B cell (primary cell): Measurements from ENCODE around the gene IFNG. TPM values are rescaled to one million over a fixed set of nuclear protein-coding genes. Genes with fewer than 3 reads are reported as not detected.

Experiments
- ATAC-seq: fragments of 200-7000 bp; cut with Tn5 transposase; one replicate; pipeline ENCODE4 v1.10.0; 2021; ENCODE audit warnings: low read depth, mild to moderate bottlenecking, moderate number of reproducible peaks, moderate library complexity
- CTCF ChIA-PET: fragments of 350-600 bp; sonication (Branson Sonifier 250); formaldehyde crosslinking; loops from one replicate; lab custom pipeline; 2021; ENCODE audit warnings: antibody characterized with exemption, inconsistent platforms; lab: Charles Lee
- POLR2A ChIA-PET: fragments of 350-600 bp; sonication (Branson Sonifier 250); formaldehyde crosslinking; loops from one replicate; lab custom pipeline; 2021; ENCODE audit warnings: antibody characterized with exemption; lab: Charles Lee
- DNase-seq: peaks from one replicate; pipeline ENCODE4 v3.0.0; 2013
- H2AFZ ChIP-seq: 2 replicates; pipeline ENCODE4 v1.6.1; 2012; ENCODE audit warnings: mild to moderate bottlenecking, low read depth, low read length; ENCODE audit not compliant: insufficient read depth, poor library complexity, severe bottlenecking
- H3K27ac ChIP-seq, 2 donors: 1 replicate in 1 of 2; 2 replicates in 1 of 2; pipeline ENCODE4 v1.5.1; 2012 to 2013; ENCODE audit warnings: low read length in 2 of 2, mild to moderate bottlenecking in 2 of 2, moderate library complexity in 1 of 2
- H3K27me3 ChIP-seq, 4 experiments: fragments of 200-600 bp in 1 of 4; sonication (generic) in 1 of 4; replicated peaks in 1 of 4; 1 replicate in 2 of 4; 2 replicates in 2 of 4; pipeline versions ENCODE4 v1.6.1 to v1.7.0; 2013 to 2016; ENCODE audit warnings: low read length in 3 of 4, mild to moderate bottlenecking in 2 of 4, mixed read lengths in 1 of 4, moderate library complexity in 1 of 4; ENCODE audit not compliant: insufficient read depth in 4 of 4, control insufficient read depth in 3 of 4; ENCODE audit errors: control extremely low read depth in 1 of 4
- H3K36me3 ChIP-seq, 2 experiments: replicated peaks in 1 of 2; 1 replicate in 1 of 2; 2 replicates in 1 of 2; pipeline versions ENCODE4 v1.6.1 to v1.7.1; 2013; ENCODE audit warnings: low read length in 1 of 2; ENCODE audit not compliant: insufficient read depth in 2 of 2, control insufficient read depth in 1 of 2; ENCODE audit errors: control extremely low read depth in 1 of 2, extremely low read depth in 1 of 2
- H3K4me1 ChIP-seq, 2 donors: fragments of 200-600 bp in 1 of 2; sonication (generic) in 1 of 2; 1 replicate in 1 of 2; 2 replicates in 1 of 2; pipeline versions ENCODE4 v1.5.1 to v1.6.1; 2013 to 2017; ENCODE audit warnings: low read length in 2 of 2; ENCODE audit not compliant: control insufficient read depth in 2 of 2, insufficient read depth in 2 of 2
- H3K4me2 ChIP-seq: replicated peaks from 2 replicates; pipeline ENCODE3; 2012; ENCODE audit warnings: mild to moderate bottlenecking, low read depth, low read length; ENCODE audit not compliant: poor library complexity, severe bottlenecking
- H3K4me3 ChIP-seq, 5 experiments: fragments of 200-600 bp in 1 of 5; sonication (generic) in 1 of 5; 1 replicate in 3 of 5; 2 replicates in 2 of 5; pipeline versions ENCODE4 v1.5.1 to v1.7.0; 2011 to 2016; ENCODE audit warnings: low read length in 4 of 5, mild to moderate bottlenecking in 4 of 5, low read depth in 2 of 5, control low read depth in 1 of 5, moderate library complexity in 1 of 5; ENCODE audit not compliant: insufficient read depth in 1 of 5; ENCODE audit errors: control extremely low read depth in 1 of 5, extremely low read depth in 1 of 5
- H3K79me2 ChIP-seq: fragments of 200-600 bp; sonication (generic); one replicate; pipeline ENCODE4 v1.6.0; 2016; ENCODE audit warnings: low read length; ENCODE audit not compliant: control insufficient read depth, insufficient read depth
- H3K9ac ChIP-seq: fragments of 200-600 bp; sonication (generic); 2 replicates; pipeline ENCODE4 v1.6.1; 2017; ENCODE audit warnings: mild to moderate bottlenecking, low read length, moderate library complexity
- H3K9me3 ChIP-seq, 3 donors: one replicate each; pipeline versions ENCODE4 v1.6.1 to v1.7.1; 2013; ENCODE audit warnings: low read length in 2 of 3; ENCODE audit not compliant: control insufficient read depth in 2 of 3, insufficient read depth in 1 of 3; ENCODE audit errors: control extremely low read depth in 1 of 3
- H4K20me1 ChIP-seq: 2 replicates; pipeline ENCODE4 v1.6.0; 2012; ENCODE audit warnings: mild to moderate bottlenecking, low read length; ENCODE audit not compliant: insufficient read depth, control insufficient read depth, poor library complexity, severe bottlenecking
- H3K27ac Mint-ChIP-seq: one replicate; pipeline ENCODE4 v1.8.0; 2021; ENCODE audit warnings: mixed read lengths
- H3K27me3 Mint-ChIP-seq: one replicate; pipeline ENCODE4 v1.8.0; 2021; ENCODE audit warnings: mixed read lengths
- H3K4me1 Mint-ChIP-seq: one replicate; pipeline ENCODE4 v1.8.0; 2021; ENCODE audit warnings: mixed read lengths
- H3K4me3 Mint-ChIP-seq: one replicate; pipeline ENCODE4 v1.8.0; 2021; ENCODE audit warnings: mixed read lengths
- H3K9me3 Mint-ChIP-seq: one replicate; pipeline ENCODE4 v1.8.0; 2022; ENCODE audit warnings: mixed read lengths; ENCODE audit not compliant: insufficient read depth
- CTCF ChIP-seq: fragments of 200-600 bp; IDR thresholded peaks from one replicate; pipeline ENCODE4 v1.8.0; 2022; ENCODE audit warnings: antibody characterized with exemption, mild to moderate bottlenecking
- EZH2 ChIP-seq: IDR thresholded peaks from 2 replicates; pipeline ENCODE4 v1.6.1; 2012; ENCODE audit warnings: borderline replicate concordance, low read depth, mild to moderate bottlenecking, moderate library complexity, low read length; ENCODE audit not compliant: insufficient read depth, poor library complexity, severe bottlenecking
- WGBS: methylation state at CpG from one replicate; pipeline ENCODE4 v1.1.5; 2013; ENCODE audit warnings: missing lambda C conversion rate; ENCODE audit not compliant: insufficient coverage; 5-methylcytosine and 5-hydroxymethylcytosine counted together
- intact Hi-C: fragments of 100-400 bp; cut with micrococcal nuclease; formaldehyde crosslinking; loops from one replicate; pipeline ENCODE4 v1.10.0; 2022
- polyA plus RNA-seq: library from polyadenylated mRNA; depleted of rRNA; stranded (reverse); fragments of >200 nt; gene quantifications from 2 replicates; pipeline ENCODE4 v1.2.3, GENCODE V29; 2012
- total RNA-seq, 2 donors: library from RNA; stranded (reverse); fragments of 120-200 nt in 1 of 2; gene quantifications; 1 replicate in 1 of 2; 2 replicates in 1 of 2; pipeline versions ENCODE4 v1.2.3 to v1.2.4, GENCODE V29; 2013 to 2022

Gene IFNG
- total and polyA plus RNA-seq, 2 donors (not counting 1 experiment from before 2014, with no cell fraction given), result 0.24 TPM; not detected in 1

GRCh38 chr12:68199127-68199526, 39.6 kb upstream of the IFNG start:
- POLR2A ChIA-PET, result no interaction called here

GRCh38 chr12:68198507-68199086, 39.1 kb upstream of the IFNG start:
- peaks cover 5% of the 10 kb centered on the region for H3K27me3 Mint-ChIP-seq
- Histone ChIP-seq H3K9me3 (no peaks in the 10 kb centered on the region), H3K27ac (no peak overlapping the region), H3K36me3 (no peaks in the 10 kb centered on the region), H3K4me2 (no peak overlapping the region), H3K9ac (no peak overlapping the region), H2AFZ (no peak overlapping the region), H3K4me1 (no peaks in the 10 kb centered on the region), H3K4me3 (no peak overlapping the region), H3K27me3 (no peaks in the 10 kb centered on the region), H4K20me1 (no peaks in the 10 kb centered on the region), H3K79me2 (no peaks in the 10 kb centered on the region)
- H3K4me1 Mint-ChIP-seq, result no peaks in the 10 kb centered on the region
- ChIA-PET CTCF (no interaction called here), POLR2A (no interaction called here)
- TF ChIP-seq CTCF, result no peak
- no peak for TF ChIP-seq EZH2
- intact Hi-C loops, result no loop called here
- WGBS, result 97% methylated on average over 4 of the region's 12 CpGs
- no peak overlapping the region for H3K4me3 Mint-ChIP-seq
- DNase-seq, result no peak
- no peak for ATAC-seq
- H3K27ac Mint-ChIP-seq, result no peak overlapping the region
- H3K9me3 Mint-ChIP-seq, result no peaks in the 10 kb centered on the region

More at GRCh38 chr12:68199127-68199526, 39.6 kb upstream of the IFNG start:
- no peaks in the 10 kb centered on the region for H3K4me1 ChIP-seq
- H3K27me3 ChIP-seq, result no peaks in the 10 kb centered on the region
- Mint-ChIP-seq H3K4me1 (no peaks in the 10 kb centered on the region), H3K9me3 (no peaks in the 10 kb centered on the region), H3K4me3 (no peak overlapping the region), H3K27me3 (peaks cover 5% of the 10 kb centered on the region), H3K27ac (no peak overlapping the region)
- no peaks in the 10 kb centered on the region for H3K9me3 ChIP-seq
- WGBS, result no CpG with 5 or more reads among the region's 1 CpG
- no peak overlapping the region for H3K4me2 ChIP-seq
- H4K20me1 ChIP-seq, result no peaks in the 10 kb centered on the region
- H3K36me3 ChIP-seq, result no peaks in the 10 kb centered on the region
- no peak overlapping the region for H2AFZ ChIP-seq
- no peak overlapping the region for H3K27ac ChIP-seq
- CTCF ChIA-PET, result interaction anchor here (1.5 kb wide), 1 partner anchor 24 kb away, joined by 4 read pairs; no protein-coding TSS in a partner anchor
- no peaks in the 10 kb centered on the region for H3K79me2 ChIP-seq
- no peak overlapping the region for H3K4me3 ChIP-seq
- no peak for DNase-seq
- intact Hi-C loops, result no loop called here
- TF ChIP-seq CTCF, result no peak
- TF ChIP-seq EZH2, result no peak
- no peak overlapping the region for H3K9ac ChIP-seq
- ATAC-seq, result no peak
